ENCODE data around the gene TNP2. TPM values are rescaled to one million over a fixed set of nuclear protein-coding genes. Genes with fewer than 3 reads are reported as not detected.

Gene TNP2
- total RNA-seq, 1 donor from 2014 or later = not detected

- Histone ChIP-seq H3K36me3 (peaks cover 5% of the 10 kb centered on the region), H3K9me3 (no peaks in the 10 kb centered on the region), H3K4me3 (peak overlapping the region; percentile 90), H3K27me3 (ENCODE audit: low read depth) (no peaks in the 10 kb centered on the region), H3K27ac (peak overlapping the region; percentile 98), H3K4me1 (peaks cover 49% of the 10 kb centered on the region)
- no peak for TF ChIP-seq CTCF (IDR thresholded peaks at IDR 0.05)
- no peak for DNase-seq
- intact Hi-C loops (cut with DNase I) = loop anchor here (5.0 kb wide), 1 partner anchor 282 kb away; no protein-coding TSS in a partner anchor
- no peak for ATAC-seq
Observed at GRCh38 chr16:11253995-11254912, 14.9 kb downstream of the TNP2 start.

GRCh38 chr16:11253009-11253994 is 15.8 kb downstream of the TNP2 start:
- TF ChIP-seq CTCF (IDR thresholded peaks at IDR 0.05) = no peak
- peaks cover 40% of the 10 kb centered on the region for H3K4me1 ChIP-seq
- H3K27me3 ChIP-seq (ENCODE audit: low read depth) = no peaks in the 10 kb centered on the region
- no peak overlapping the region for H3K27ac ChIP-seq
- intact Hi-C loops (cut with DNase I) = loop anchor here (5.0 kb wide), 1 partner anchor 281 kb away; no protein-coding TSS in a partner anchor
- ATAC-seq (no peak), DNase-seq (no peak)
- H3K9me3 ChIP-seq = no peaks in the 10 kb centered on the region
- H3K4me3 ChIP-seq = peak overlapping the region; percentile 90
- peaks cover 5% of the 10 kb centered on the region for H3K36me3 ChIP-seq

GRCh38 chr16:11252482-11252931 is 16.6 kb downstream of the TNP2 start:
- Histone ChIP-seq H3K27ac (no peak overlapping the region), H3K4me1 (peaks cover 34% of the 10 kb centered on the region), H3K36me3 (peaks cover 5% of the 10 kb centered on the region), H3K4me3 (peak overlapping the region; percentile 90), H3K9me3 (no peaks in the 10 kb centered on the region), H3K27me3 (ENCODE audit: low read depth) (no peaks in the 10 kb centered on the region)
- intact Hi-C loops (cut with DNase I) = loop anchor here (5.0 kb wide), 1 partner anchor 280 kb away; no protein-coding TSS in a partner anchor
- no peak for DNase-seq
- no peak for ATAC-seq
- no peak for TF ChIP-seq CTCF (IDR thresholded peaks at IDR 0.05)

- no peaks in the 10 kb centered on the region for H3K9me3 ChIP-seq
- intact Hi-C loops (cut with DNase I) = loop anchor here (5.0 kb wide), 1 partner anchor 280 kb away; no protein-coding TSS in a partner anchor
- ATAC-seq = no peak
- no peak for DNase-seq
- H3K36me3 ChIP-seq = peaks cover 5% of the 10 kb centered on the region
- peaks cover 27% of the 10 kb centered on the region for H3K4me1 ChIP-seq
- H3K27me3 ChIP-seq (ENCODE audit: low read depth) = no peaks in the 10 kb centered on the region
- TF ChIP-seq CTCF (IDR thresholded peaks at IDR 0.05) = no peak
- peak overlapping the region; percentile 90 for H3K4me3 ChIP-seq
- no peak overlapping the region for H3K27ac ChIP-seq
Observed at GRCh38 chr16:11251525-11252481, 17.3 kb downstream of the TNP2 start.
